ENCODE data around the gene CCL5. TPM values are rescaled to one million over a fixed set of nuclear protein-coding genes. Genes with fewer than 3 reads are reported as not detected.

CCL5 gene
- total and polyA plus RNA-seq, 3 donors from 2014 or later, result 0.87 to 16.2 TPM; not detected in 1

DNA sequence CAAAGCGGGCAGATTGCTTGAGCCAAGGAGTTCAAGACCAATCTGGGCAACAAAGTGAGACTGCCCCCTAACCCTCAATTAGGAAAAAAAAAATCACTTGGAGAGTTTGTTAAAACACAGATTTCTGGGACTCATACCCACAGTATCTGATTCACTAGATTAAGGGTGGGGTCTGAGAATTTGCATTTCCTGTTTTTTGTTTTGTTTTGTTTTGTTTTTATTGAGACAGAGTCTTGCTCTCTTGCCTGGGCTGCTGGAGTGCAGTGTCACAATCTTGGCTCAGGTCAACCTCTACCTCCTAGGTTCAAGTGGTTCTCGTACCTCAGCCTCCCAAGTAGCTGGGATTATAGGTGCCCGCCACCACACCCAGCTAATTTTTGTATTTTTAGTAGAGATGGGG is 12.6 kb downstream of the CCL5 start:
- H3K4me1 ChIP-seq, result no peaks in the 10 kb centered on the region
- H3K9me3 ChIP-seq, result no peaks in the 10 kb centered on the region
- H3K27ac ChIP-seq, result no peak overlapping the region
- WGBS, 2 donors, result 92 to 96% methylated on average over 3 of the region's 3 CpGs
- intact Hi-C loops (cut with DNase I; ENCODE audit: low total_unique reads), result no loop called here
- H3K36me3 ChIP-seq (ENCODE audit: low read depth, missing control alignments), result no peaks in the 10 kb centered on the region
- no peaks in the 10 kb centered on the region for H3K27me3 ChIP-seq
- no peak for DNase-seq
- H3K4me3 ChIP-seq, result no peak overlapping the region
- TF ChIP-seq POLR2A (IDR thresholded peaks at IDR 0.05), result no peak
- TF ChIP-seq, protein P1, sequence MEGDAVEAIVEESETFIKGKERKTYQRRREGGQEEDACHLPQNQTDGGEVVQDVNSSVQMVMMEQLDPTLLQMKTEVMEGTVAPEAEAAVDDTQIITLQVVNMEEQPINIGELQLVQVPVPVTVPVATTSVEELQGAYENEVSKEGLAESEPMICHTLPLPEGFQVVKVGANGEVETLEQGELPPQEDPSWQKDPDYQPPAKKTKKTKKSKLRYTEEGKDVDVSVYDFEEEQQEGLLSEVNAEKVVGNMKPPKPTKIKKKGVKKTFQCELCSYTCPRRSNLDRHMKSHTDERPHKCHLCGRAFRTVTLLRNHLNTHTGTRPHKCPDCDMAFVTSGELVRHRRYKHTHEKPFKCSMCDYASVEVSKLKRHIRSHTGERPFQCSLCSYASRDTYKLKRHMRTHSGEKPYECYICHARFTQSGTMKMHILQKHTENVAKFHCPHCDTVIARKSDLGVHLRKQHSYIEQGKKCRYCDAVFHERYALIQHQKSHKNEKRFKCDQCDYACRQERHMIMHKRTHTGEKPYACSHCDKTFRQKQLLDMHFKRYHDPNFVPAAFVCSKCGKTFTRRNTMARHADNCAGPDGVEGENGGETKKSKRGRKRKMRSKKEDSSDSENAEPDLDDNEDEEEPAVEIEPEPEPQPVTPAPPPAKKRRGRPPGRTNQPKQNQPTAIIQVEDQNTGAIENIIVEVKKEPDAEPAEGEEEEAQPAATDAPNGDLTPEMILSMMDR (IDR thresholded peaks at IDR 0.05), result no peak

DNA sequence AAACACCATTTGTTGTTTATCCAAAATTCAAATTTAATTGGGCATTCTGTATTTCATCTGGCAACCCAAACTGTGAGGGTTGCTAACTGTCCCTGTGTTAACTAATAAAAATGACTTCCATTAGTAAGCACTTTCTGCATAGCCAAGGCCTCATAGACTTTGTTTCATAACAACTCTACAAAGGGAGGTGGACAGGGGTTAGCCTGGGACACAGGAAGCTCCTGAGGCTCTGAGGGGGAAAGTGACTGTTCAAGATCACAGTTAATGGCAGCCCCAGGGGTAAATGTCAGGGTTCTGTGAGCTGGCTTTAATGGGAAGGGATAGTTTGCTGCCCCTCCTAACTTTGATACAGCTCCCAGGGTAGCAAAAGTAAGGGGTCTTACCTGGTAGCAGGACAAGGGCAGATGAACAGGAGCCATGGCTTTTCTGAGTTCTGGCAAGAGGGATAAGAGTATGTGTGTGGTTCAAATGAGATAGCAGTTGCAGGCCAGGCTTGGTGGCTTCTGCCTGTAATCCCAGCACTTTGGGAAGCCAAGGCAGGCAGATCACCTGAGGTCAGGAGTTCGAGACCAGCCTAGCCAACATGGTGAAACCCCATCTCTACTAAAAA is 13.7 kb downstream of the CCL5 start:
- H3K36me3 ChIP-seq (ENCODE audit: low read depth, missing control alignments), result no peaks in the 10 kb centered on the region
- H3K27me3 ChIP-seq, result no peaks in the 10 kb centered on the region
- intact Hi-C loops (cut with DNase I; ENCODE audit: low total_unique reads), result no loop called here
- 96 to 100% methylated on average over 1 of the region's 1 CpG for WGBS, 2 donors
- no peak for DNase-seq
- no peaks in the 10 kb centered on the region for H3K9me3 ChIP-seq
- no peak overlapping the region for H3K27ac ChIP-seq
- H3K4me3 ChIP-seq, result no peak overlapping the region
- no peaks in the 10 kb centered on the region for H3K4me1 ChIP-seq
- TF ChIP-seq, protein P1 (IDR thresholded peaks at IDR 0.05), result no peak
- no peak for TF ChIP-seq POLR2A (IDR thresholded peaks at IDR 0.05)

DNA sequence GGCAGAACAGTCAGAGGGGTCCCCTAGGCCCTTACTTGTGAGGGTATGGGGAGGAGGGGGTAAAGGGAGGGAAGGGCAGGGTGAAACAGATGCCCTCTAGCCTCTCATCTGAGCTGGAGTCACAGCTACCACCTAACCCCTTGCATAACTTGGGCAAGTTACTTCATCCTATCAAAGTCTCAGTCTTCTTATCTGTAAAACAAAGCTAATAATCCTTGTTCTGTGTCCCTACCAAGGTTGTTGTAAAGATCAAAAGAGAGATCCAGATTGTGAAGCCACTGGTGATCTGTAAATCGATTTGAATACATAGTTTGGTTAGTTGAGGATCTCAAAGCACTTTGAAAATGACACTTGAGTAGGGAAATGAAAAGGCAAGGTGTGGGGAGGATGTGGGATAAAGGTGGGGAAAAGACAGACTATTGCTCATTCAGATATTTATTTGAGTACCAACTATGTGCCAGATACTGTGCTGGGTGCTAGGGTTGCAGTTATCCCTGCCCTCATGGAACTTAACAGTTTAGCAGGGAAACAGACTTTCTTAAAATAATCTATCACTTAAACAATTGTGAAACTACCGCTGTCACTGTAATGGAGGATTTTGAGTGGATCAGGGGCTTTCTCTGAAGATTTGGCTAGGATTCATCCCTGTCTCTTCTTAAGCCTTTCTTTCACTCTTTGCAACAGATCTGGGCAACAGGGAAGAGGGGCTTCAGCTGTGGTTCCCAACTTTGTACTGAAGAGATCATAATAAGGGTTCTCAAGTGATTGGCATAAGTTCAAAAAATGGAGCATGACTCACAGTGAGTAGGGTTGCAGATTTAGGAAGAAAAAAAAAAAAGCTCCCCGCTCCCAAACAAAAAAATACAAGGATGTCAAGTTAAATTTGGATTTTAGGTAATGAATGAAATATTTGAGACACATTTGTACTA is 14.5 kb downstream of the CCL5 start:
- no peaks in the 10 kb centered on the region for H3K4me1 ChIP-seq
- intact Hi-C loops (cut with DNase I; ENCODE audit: low total_unique reads), result no loop called here
- TF ChIP-seq POLR2A (IDR thresholded peaks at IDR 0.05), result no peak
- TF ChIP-seq, protein P1 (IDR thresholded peaks at IDR 0.05), result no peak

DNA sequence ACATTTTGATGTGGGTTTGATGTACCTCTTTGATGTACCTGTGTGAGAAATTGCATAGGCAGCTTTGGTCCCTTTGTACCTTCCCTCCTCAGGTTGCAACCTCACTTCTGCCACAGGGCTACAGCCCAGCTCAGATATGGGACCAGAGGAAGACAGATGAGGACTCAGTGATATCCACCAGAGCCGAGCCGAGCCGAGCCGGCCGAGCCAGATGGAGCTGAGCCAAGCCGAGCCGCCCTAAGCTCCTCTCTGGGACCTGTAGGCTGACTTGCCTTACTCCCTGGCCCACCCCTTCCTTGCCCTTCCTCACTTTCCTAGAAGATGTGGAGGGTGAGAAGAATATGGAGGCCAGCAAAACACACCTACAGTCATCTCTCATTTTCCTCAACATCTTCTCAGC is 15.3 kb downstream of the CCL5 start:
- H3K4me3 ChIP-seq, result no peak overlapping the region
- DNase-seq, result no peak
- TF ChIP-seq, protein P1 (IDR thresholded peaks at IDR 0.05), result no peak
- no peak for TF ChIP-seq POLR2A (IDR thresholded peaks at IDR 0.05)
- WGBS, 2 donors, result 85 to 91% methylated on average over 7 of the region's 7 CpGs
- H3K27ac ChIP-seq, result no peak overlapping the region
- intact Hi-C loops (cut with DNase I; ENCODE audit: low total_unique reads), result no loop called here
- no peaks in the 10 kb centered on the region for H3K36me3 ChIP-seq (ENCODE audit: low read depth, missing control alignments)
- H3K27me3 ChIP-seq, result no peaks in the 10 kb centered on the region
- no peaks in the 10 kb centered on the region for H3K4me1 ChIP-seq
- H3K9me3 ChIP-seq, result no peaks in the 10 kb centered on the region

More for the DNA sequence above, 14.5 kb downstream of the CCL5 start:
- Histone ChIP-seq H3K36me3 (ENCODE audit: low read depth, missing control alignments) (no peaks in the 10 kb centered on the region), H3K9me3 (no peaks in the 10 kb centered on the region), H3K4me3 (no peak overlapping the region), H3K27me3 (no peaks in the 10 kb centered on the region), H3K27ac (no peak overlapping the region)
- 78 to 89% methylated on average over 3 of the region's 3 CpGs for WGBS, 2 donors
- DNase-seq, result no peak
